ENCODE measurements around the gene GHSR. TPM values are rescaled to one million over a fixed set of nuclear protein-coding genes. Genes with fewer than 3 reads are reported as not detected.

The GHSR gene
- total and polyA plus RNA-seq, 2 of the 8 experiments (the other 6 are each of a cell fraction or from before 2014, with no cell fraction given), result not detected

GRCh38 chr3:172454180-172454579 lies 5.9 kb upstream of the GHSR start:
- Histone ChIP-seq H3K36me3 (ENCODE audit: control insufficient read depth in 2 of 4, insufficient read depth in 4 of 4, low read length in 3 of 4) (no peaks in the 10 kb centered on the region), H2AK5ac (ENCODE audit: low read depth, low read length) (no peak overlapping the region), H4K8ac (ENCODE audit: extremely low read depth, insufficient read depth, low read length) (no peak overlapping the region), H2BK12ac (ENCODE audit: low read depth, low read length) (no peak overlapping the region), H2BK120ac (replicated peaks; ENCODE audit: low read depth, low read length) (no peak overlapping the region), H3K79me2 (ENCODE audit: control insufficient read depth in 1 of 2, insufficient read depth in 2 of 2, low read length in 2 of 2) (no peaks in the 10 kb centered on the region), H3K23ac (ENCODE audit: insufficient read length) (no peak overlapping the region), H3K9me3 (ENCODE audit: insufficient read depth in 2 of 2, low read depth in 1 of 2, low read length in 1 of 2) (no peaks in the 10 kb centered on the region), H3K9ac (replicated peaks in 1 of 4; ENCODE audit: extremely low read depth in 1 of 4, low read depth in 3 of 4, low read length in 3 of 4) (no peak overlapping the region), H4K5ac (ENCODE audit: insufficient read length, low read depth, low read length) (no peak overlapping the region), H3K27me3 (replicated peaks in 1 of 4; ENCODE audit: control insufficient read depth in 3 of 4, extremely low read depth in 1 of 4, insufficient read depth in 3 of 4, low read length in 3 of 4) (peaks cover 7 to 18% (median 12%) of the 10 kb centered on the region in 4 experiments), H3K79me1 (ENCODE audit: low read depth, low read length) (no peaks in the 10 kb centered on the region), H3K27ac (ENCODE audit: low read depth, low read length) (no peak overlapping the region), H2BK5ac (ENCODE audit: low read depth, low read length) (no peak overlapping the region), H4K20me1 (replicated peaks in 1 of 2; ENCODE audit: control insufficient read depth in 1 of 2, insufficient read depth in 2 of 2, low read length in 2 of 2) (peaks cover 0 to 2% of the 10 kb centered on the region in 2 experiments), H3K4me1 (replicated peaks in 1 of 4; ENCODE audit: control insufficient read depth in 3 of 4, insufficient read depth in 4 of 4, low read length in 3 of 4) (peaks cover 0 to 7% (median 1%) of the 10 kb centered on the region in 4 experiments; a peak in 5 of 7 replicates), H2BK15ac (ENCODE audit: low read length) (no peak overlapping the region), H3K23me2 (ENCODE audit: low read depth, low read length) (peaks cover 4% of the 10 kb centered on the region; the same call in 1 of the 2 replicates), H2AFZ (ENCODE audit: low read length) (no peak overlapping the region), H2BK20ac (ENCODE audit: low read length) (no peak overlapping the region), H3K4me2 (ENCODE audit: insufficient read depth in 1 of 2, low read depth in 2 of 2, low read length in 2 of 2) (no peak overlapping the region), H3K4me3 (ENCODE audit: extremely low read depth in 1 of 4, insufficient read depth in 2 of 4, low read depth in 3 of 4, low read length in 4 of 4) (no peak overlapping the region), H4K91ac (replicated peaks; ENCODE audit: insufficient read length, low read length) (no peak overlapping the region), H3K14ac (ENCODE audit: insufficient read length) (no peak overlapping the region), H3K56ac (replicated peaks; ENCODE audit: insufficient read length, low read depth, low read length) (no peak overlapping the region), H3K18ac (ENCODE audit: extremely low read depth, low read length) (no peak overlapping the region), H3K4ac (replicated peaks; ENCODE audit: insufficient read length, low read depth, low read length) (no peak overlapping the region)
- DNase-seq (ENCODE audit: low read depth in 1 of 2, low spot score in 2 of 2) (no peak), FAIRE-seq (no peak)
- POLR2A ChIA-PET (ENCODE audit: partially characterized antibody), result no interaction called here
- TF ChIP-seq NRF1 (IDR thresholded peaks at IDR 0.05; ENCODE audit: low read depth, low read length) (no peak), SIRT6 (IDR thresholded peaks at IDR 0.05; ENCODE audit: low read length) (no peak), HDAC2 (IDR thresholded peaks at IDR 0.05; ENCODE audit: borderline replicate concordance in 1 of 2, low read depth in 2 of 2, low read length in 2 of 2) (no peak)
- CTCF ChIA-PET (ENCODE audit: partially characterized antibody), result interaction anchor here (0.6 kb wide), 1 partner anchor 166 kb away, joined by 3 read pairs; no protein-coding TSS in a partner anchor

All from H1 (cell line).